ENCODE data around the gene PGAP6. TPM values are rescaled to one million over a fixed set of nuclear protein-coding genes. Genes with fewer than 3 reads are reported as not detected.

PGAP6 gene
- total and polyA plus RNA-seq, 2 of the 8 experiments (the other 6 are each of a cell fraction or from before 2014, with no cell fraction given) = 86.8 to 364 TPM

GRCh38 chr16:430904-431303 is 49.1 kb upstream of the PGAP6 start:
- no peak overlapping the region for H3K14ac ChIP-seq (ENCODE audit: insufficient read length)
- no peak overlapping the region for H2BK12ac ChIP-seq (ENCODE audit: low read depth, low read length)
- H3K4ac ChIP-seq (replicated peaks; ENCODE audit: insufficient read length, low read depth, low read length) = no peak overlapping the region
- H2AFZ ChIP-seq (ENCODE audit: low read length) = no peak overlapping the region
- H3K56ac ChIP-seq (replicated peaks; ENCODE audit: insufficient read length, low read depth, low read length) = no peak overlapping the region
- no peak overlapping the region for H3K18ac ChIP-seq (ENCODE audit: extremely low read depth, low read length)
- no peak for DNase-seq (ENCODE audit: low read depth in 1 of 2, low spot score in 2 of 2)
- no peak overlapping the region for H2BK5ac ChIP-seq (ENCODE audit: low read depth, low read length)
- no peak overlapping the region for H4K8ac ChIP-seq (ENCODE audit: extremely low read depth, insufficient read depth, low read length)
- no peak overlapping the region for H4K5ac ChIP-seq (ENCODE audit: insufficient read length, low read depth, low read length)
- no peak overlapping the region for H2BK15ac ChIP-seq (ENCODE audit: low read length)
- TF ChIP-seq TCF12 (IDR thresholded peaks at IDR 0.05; ENCODE audit: low read depth, low read length) (no peak), E2F6 (IDR thresholded peaks at IDR 0.05) (no peak), PHF8 (conservative IDR thresholded peaks at IDR 0.05; ENCODE audit: low read depth, low read length) (no peak), KDM5A (IDR thresholded peaks at IDR 0.05; ENCODE audit: low read length) (no peak), ATF2 (IDR thresholded peaks at IDR 0.05; ENCODE audit: low read length) (no peak), SIN3A (conservative IDR thresholded peaks at IDR 0.05 in 1 of 2, IDR thresholded peaks at IDR 0.05 in 1 of 2; ENCODE audit: low read depth in 1 of 2, low read length in 2 of 2) (no peak), TBP (IDR thresholded peaks at IDR 0.05; ENCODE audit: low read depth, low read length) (no peak), CHD1 (IDR thresholded peaks at IDR 0.05; ENCODE audit: low read depth, low read length) (no peak)
- no peak overlapping the region for H3K4me2 ChIP-seq (ENCODE audit: insufficient read depth in 1 of 2, low read depth in 2 of 2, low read length in 2 of 2)
- H3K23ac ChIP-seq (ENCODE audit: insufficient read length) = no peak overlapping the region
- H3K4me3 ChIP-seq (ENCODE audit: extremely low read depth in 1 of 4, insufficient read depth in 2 of 4, low read depth in 3 of 4, low read length in 4 of 4) = no peak overlapping the region
- peaks cover 0 to 9% (median 3%) of the 10 kb centered on the region in 4 experiments; a peak in 4 of 7 replicates for H3K4me1 ChIP-seq (replicated peaks in 1 of 4; ENCODE audit: control insufficient read depth in 3 of 4, insufficient read depth in 4 of 4, low read length in 3 of 4)
- peaks cover 4% of the 10 kb centered on the region for H3K79me1 ChIP-seq (ENCODE audit: low read depth, low read length)
- H3K79me2 ChIP-seq (ENCODE audit: control insufficient read depth in 1 of 2, insufficient read depth in 2 of 2, low read length in 2 of 2) = peaks cover 0 to 36% of the 10 kb centered on the region in 2 experiments; a peak in 2 of 4 replicates
- H2BK120ac ChIP-seq (replicated peaks; ENCODE audit: low read depth, low read length) = no peak overlapping the region
- no peak overlapping the region for H3K27ac ChIP-seq (ENCODE audit: low read depth, low read length)
- H3K36me3 ChIP-seq (ENCODE audit: control insufficient read depth in 2 of 4, insufficient read depth in 4 of 4, low read length in 3 of 4) = no peaks in the 10 kb centered on the region
- H3K9ac ChIP-seq (replicated peaks in 1 of 4; ENCODE audit: extremely low read depth in 1 of 4, low read depth in 3 of 4, low read length in 3 of 4) = no peak overlapping the region
- ChIA-PET CTCF (ENCODE audit: partially characterized antibody) (no interaction called here), POLR2A (ENCODE audit: partially characterized antibody) (no interaction called here)
- H3K23me2 ChIP-seq (ENCODE audit: low read depth, low read length) = peaks cover 6% of the 10 kb centered on the region; the same call in 1 of the 2 replicates
- no peak overlapping the region for H4K91ac ChIP-seq (replicated peaks; ENCODE audit: insufficient read length, low read length)
- WGBS, 2 experiments (ENCODE audit: extremely low coverage in 1 of 2, insufficient coverage in 1 of 2, insufficient read length in 1 of 2, insufficient replicate concordance in 2 of 2, low coverage in 1 of 2, low lambda C conversion rate in 2 of 2, missing lambda C conversion rate in 1 of 2) = 95 to 100% methylated on average over 1 to 7 of the region's 7 CpGs
- H3K9me3 ChIP-seq (ENCODE audit: insufficient read depth in 2 of 2, low read depth in 1 of 2, low read length in 1 of 2) = no peaks in the 10 kb centered on the region
- FAIRE-seq = no peak
- no peak overlapping the region for H2BK20ac ChIP-seq (ENCODE audit: low read length)
- H3K27me3 ChIP-seq (replicated peaks in 1 of 4; ENCODE audit: control insufficient read depth in 3 of 4, extremely low read depth in 1 of 4, insufficient read depth in 3 of 4, low read length in 3 of 4) = peaks cover 0 to 12% (median 7%) of the 10 kb centered on the region in 4 experiments; a peak in 5 of 7 replicates
- no peak overlapping the region for H2AK5ac ChIP-seq (ENCODE audit: low read depth, low read length)
- peaks cover 4 to 18% of the 10 kb centered on the region in 2 experiments for H4K20me1 ChIP-seq (replicated peaks in 1 of 2; ENCODE audit: control insufficient read depth in 1 of 2, insufficient read depth in 2 of 2, low read length in 2 of 2)

Data from H1 (cell line).